Measurements from ENCODE around the gene TSGA10.

Gene TSGA10

GRCh38 chr2:99140860-99141109 is 14.0 kb downstream of the TSGA10 start:
- TF ChIP-seq MAX (IDR thresholded peaks at IDR 0.05), result peak; percentile 71
- TF ChIP-seq USF1 (IDR thresholded peaks at IDR 0.05), result no peak

GRCh38 chr2:99140056-99140859 is 14.5 kb downstream of the TSGA10 start:
- TF ChIP-seq RAD21 (IDR thresholded peaks at IDR 0.05; ENCODE audit: low read depth), result no peak
- TF ChIP-seq REST (IDR thresholded peaks at IDR 0.05; ENCODE audit: low read depth), result no peak
- no peak for TF ChIP-seq CREB1 (IDR thresholded peaks at IDR 0.05; ENCODE audit: low read depth)
- no peak for TF ChIP-seq FOXM1 (IDR thresholded peaks at IDR 0.05; ENCODE audit: borderline replicate concordance, low read depth)
- no peak for TF ChIP-seq NFIC (IDR thresholded peaks at IDR 0.05)

GRCh38 chr2:99139003-99139402 is 15.7 kb downstream of the TSGA10 start:
- TF ChIP-seq EP300 (IDR thresholded peaks at IDR 0.05; ENCODE audit: borderline replicate concordance) (no peak), TAF1 (IDR thresholded peaks at IDR 0.05; ENCODE audit: low read depth) (no peak), TEAD4 (IDR thresholded peaks at IDR 0.05) (no peak), NFIC (IDR thresholded peaks at IDR 0.05) (no peak), EGR1 (IDR thresholded peaks at IDR 0.05) (no peak), TCF12 (IDR thresholded peaks at IDR 0.05; ENCODE audit: low read depth) (no peak), CREB1 (IDR thresholded peaks at IDR 0.05; ENCODE audit: low read depth) (no peak), RAD21 (IDR thresholded peaks at IDR 0.05; ENCODE audit: low read depth) (no peak), USF1 (IDR thresholded peaks at IDR 0.05) (no peak)

- TF ChIP-seq FOXM1 (IDR thresholded peaks at IDR 0.05; ENCODE audit: borderline replicate concordance, low read depth), result no peak
Measured at GRCh38 chr2:99127981-99128380, 26.8 kb downstream of the TSGA10 start.

GRCh38 chr2:99112617-99113016 is 42.1 kb downstream of the TSGA10 start:
- TF ChIP-seq REST (IDR thresholded peaks at IDR 0.05; ENCODE audit: low read depth) (no peak), FOXM1 (IDR thresholded peaks at IDR 0.05; ENCODE audit: borderline replicate concordance, low read depth) (no peak), EGR1 (IDR thresholded peaks at IDR 0.05) (no peak), NFIC (IDR thresholded peaks at IDR 0.05) (no peak), TCF12 (IDR thresholded peaks at IDR 0.05; ENCODE audit: low read depth) (no peak), CREB1 (IDR thresholded peaks at IDR 0.05; ENCODE audit: low read depth) (no peak), CEBPB (IDR thresholded peaks at IDR 0.05) (no peak)

GRCh38 chr2:99111945-99112344 is 42.8 kb downstream of the TSGA10 start:
- TF ChIP-seq RAD21 (IDR thresholded peaks at IDR 0.05; ENCODE audit: low read depth) (no peak), EP300 (IDR thresholded peaks at IDR 0.05; ENCODE audit: borderline replicate concordance) (no peak), YY1 (IDR thresholded peaks at IDR 0.05; ENCODE audit: low read depth) (no peak), NFIC (IDR thresholded peaks at IDR 0.05) (no peak), TEAD4 (IDR thresholded peaks at IDR 0.05) (no peak), EGR1 (IDR thresholded peaks at IDR 0.05) (no peak), CREB1 (IDR thresholded peaks at IDR 0.05; ENCODE audit: low read depth) (no peak), FOXM1 (IDR thresholded peaks at IDR 0.05; ENCODE audit: borderline replicate concordance, low read depth) (no peak), ZBTB7A (IDR thresholded peaks at IDR 0.05; ENCODE audit: low read depth) (no peak), CEBPB (IDR thresholded peaks at IDR 0.05) (no peak), MAX (IDR thresholded peaks at IDR 0.05) (no peak), TAF1 (IDR thresholded peaks at IDR 0.05; ENCODE audit: low read depth) (no peak)

GRCh38 chr2:99111236-99111635 is 43.5 kb downstream of the TSGA10 start:
- TF ChIP-seq EP300 (IDR thresholded peaks at IDR 0.05; ENCODE audit: borderline replicate concordance) (no peak), ZBTB7A (IDR thresholded peaks at IDR 0.05; ENCODE audit: low read depth) (no peak), TAF1 (IDR thresholded peaks at IDR 0.05; ENCODE audit: low read depth) (no peak), NFIC (IDR thresholded peaks at IDR 0.05) (no peak), FOXM1 (IDR thresholded peaks at IDR 0.05; ENCODE audit: borderline replicate concordance, low read depth) (no peak), MAX (IDR thresholded peaks at IDR 0.05) (no peak), YY1 (IDR thresholded peaks at IDR 0.05; ENCODE audit: low read depth) (no peak), USF1 (IDR thresholded peaks at IDR 0.05) (no peak), CEBPB (IDR thresholded peaks at IDR 0.05) (no peak)
